ENCODE data around the gene SLC4A9.

GRCh38 chr5:140339636-140340035 is 20.4 kb upstream of the SLC4A9 start:
- TF ChIP-seq CTCF (IDR thresholded peaks at IDR 0.05) = no peak
- TF ChIP-seq POLR2A (IDR thresholded peaks at IDR 0.05) = no peak
